ENCODE results near the gene PFDN1. TPM values are rescaled to one million over a fixed set of nuclear protein-coding genes. Genes with fewer than 3 reads are reported as not detected.

PFDN1 gene
- total RNA-seq (2014; rRNA removed; shearing (Covaris generic)) = 85.4 and 119 TPM in 2 replicates
- polyA plus RNA-seq (2016; fragmentation: Nextera tagmentation; extraction: Ambion mirVana) = 256 and 279 TPM in 2 replicates
- long read RNA-seq, transcript PFDN1-201 (4 exons, 1,352 nt) = major isoform, 31 of 36 reads
- long read RNA-seq, partial matches to known transcripts = 0 of 36 reads
- long read RNA-seq, other reads (novel, unspliced or antisense) = 3 of 36 reads

GRCh38 chr5:140302786-140303639 is at the start of gene PFDN1:
PFDN1 (minus strand) TSS chr5:140303101; CDS start chr5:140303073, 28 bp downstream.
- peak within 1 kb of the TSS; percentile 52 for H2AFZ ChIP-seq
- peaks cover 6% of the 10 kb centered on the region for H3K27me3 Mint-ChIP-seq (ENCODE audit: insufficient read depth, low read depth, poor library complexity)

More at GRCh38 chr5:140302786-140303639, at the start of gene PFDN1:
- H4K20me1 ChIP-seq (replicated peaks; ENCODE audit: insufficient read depth) = no peaks in the 10 kb centered on the region
- Mint-ChIP-seq H3K36me3 (ENCODE audit: low read depth) (peaks cover 10% of the 10 kb centered on the region; the same call in 2 of the 3 replicates), H3K4me1 (peaks cover 4% of the 10 kb centered on the region; the same call in 2 of the 3 replicates), H3K4me3 (peak within 1 kb of the TSS; percentile 97), H3K27ac (peak within 1 kb of the TSS; percentile 99), H3K9me3 (no peaks in the 10 kb centered on the region)
- H3K79me2 ChIP-seq (replicated peaks; ENCODE audit: insufficient read depth) = peaks cover 46% of the 10 kb centered on the region
- H3F3A ChIP-seq (replicated peaks; ENCODE audit: low read depth) = no peaks in the 10 kb centered on the region
- H3K36me3 ChIP-seq (ENCODE audit: insufficient read depth) = 0 out of 2 replicates have a peak, but pooled peaks cover 4% of the 10 kb centered on the region
- peak within 1 kb of the TSS; percentile 76 for H3K27ac ChIP-seq (ENCODE audit: low read depth)
- DNase-seq (ENCODE audit: low spot score) (peak; percentile 99), ATAC-seq (peak; percentile 94)
- no peaks in the 10 kb centered on the region for H3K27me3 ChIP-seq (ENCODE audit: insufficient read depth)
- no peak for TF ChIP-seq ZNF462 (CRISPR knock-in tag; IDR thresholded peaks at IDR 0.05)
- peak; percentile 81 for TF ChIP-seq POLR2AphosphoS5 (IDR thresholded peaks at IDR 0.05; ENCODE audit: low read depth)
- peak; percentile 90 for TF ChIP-seq CREB1 (CRISPR knock-in tag; IDR thresholded peaks at IDR 0.05; ENCODE audit: low read depth)
- 0 out of 2 replicates have a peak, but pooled peaks cover 7% of the 10 kb centered on the region for H3K4me1 ChIP-seq (ENCODE audit: insufficient read depth)
- H3K9me2 ChIP-seq (ENCODE audit: insufficient read depth) = no peaks in the 10 kb centered on the region
- H3K4me2 ChIP-seq = peak within 1 kb of the TSS; percentile 77
- H3K4me3 ChIP-seq = peak within 1 kb of the TSS; percentile 69

Measured in GM23338 (cell line).